GM12891 (cell line): Measurements from ENCODE around the gene GMDS.

ENCODE experiments used
- PAX5 ChIP-seq: IDR thresholded peaks from 2 replicates; pipeline ENCODE4 v1.6.1; 2011; ENCODE audit warnings: low read length, moderate library complexity, mild to moderate bottlenecking; ENCODE audit not compliant: insufficient read depth, severe bottlenecking
- POLR2A ChIP-seq: IDR thresholded peaks from 2 replicates; pipeline ENCODE4 v1.6.1; 2011; ENCODE audit warnings: low read depth, low read length, control low read depth
- POLR2AphosphoS5 ChIP-seq: IDR thresholded peaks from 2 replicates; pipeline ENCODE4 v1.6.1; 2011; ENCODE audit warnings: low read depth, low read length, control low read depth
- POU2F2 ChIP-seq: IDR thresholded peaks from 2 replicates; pipeline ENCODE4 v1.6.1; 2011; ENCODE audit warnings: low read depth, mild to moderate bottlenecking, control low read depth, low read length, moderate library complexity
- SPI1 ChIP-seq: IDR thresholded peaks from 2 replicates; pipeline ENCODE4 v1.6.1; 2011; ENCODE audit warnings: low read depth, low read length, control low read depth
- TAF1 ChIP-seq: IDR thresholded peaks from 2 replicates; pipeline ENCODE4 v1.6.1; 2011; ENCODE audit warnings: low read depth, low read length, control low read depth

GRCh38 chr6:1856381-1856780, 389.0 kb downstream of the GMDS start:
- TF ChIP-seq POLR2A (no peak), SPI1 (no peak), POLR2AphosphoS5 (no peak), PAX5 (no peak), TAF1 (no peak), POU2F2 (peak; percentile 96)
